IMR-90 (cell line): ENCODE data around the gene RIN1.

Experiments
- BHLHE40 ChIP-seq: fragments of 150-350 bp; IDR thresholded peaks from 2 replicates; pipeline ENCODE4 v1.6.1; 2016; ENCODE audit warnings: mild to moderate bottlenecking, low read depth, low read length
- MAFK ChIP-seq: IDR thresholded peaks from 2 replicates; pipeline ENCODE4 v1.6.1; 2012; ENCODE audit warnings: low read depth, low read length, improper control_type of control experiment
- MXI1 ChIP-seq: IDR thresholded peaks from 2 replicates; pipeline ENCODE4 v1.6.1; 2012; ENCODE audit warnings: low read depth, mild to moderate bottlenecking, low read length, moderate library complexity, borderline replicate concordance
- POLR2A ChIP-seq: IDR thresholded peaks from 2 replicates; pipeline ENCODE4 v1.6.1; 2012; ENCODE audit warnings: mild to moderate bottlenecking, low read depth, low read length
- RAD21 ChIP-seq: IDR thresholded peaks from 2 replicates; pipeline ENCODE4 v1.6.1; 2012; ENCODE audit warnings: low read length, improper control_type of control experiment
- TF ChIP-seq, protein P1 (sequence below): conservative IDR thresholded peaks from 2 replicates; pipeline ENCODE4 v1.5.1; 2012; ENCODE audit warnings: mild to moderate bottlenecking, low read depth, low read length, improper control_type of control experiment
- TF ChIP-seq, protein P2 (sequence below): fragments of 150-350 bp; IDR thresholded peaks from 2 replicates; pipeline ENCODE4 v1.6.1; 2017; ENCODE audit warnings: mild to moderate bottlenecking, antibody characterized with exemption, low read length, low read depth

DNA sequence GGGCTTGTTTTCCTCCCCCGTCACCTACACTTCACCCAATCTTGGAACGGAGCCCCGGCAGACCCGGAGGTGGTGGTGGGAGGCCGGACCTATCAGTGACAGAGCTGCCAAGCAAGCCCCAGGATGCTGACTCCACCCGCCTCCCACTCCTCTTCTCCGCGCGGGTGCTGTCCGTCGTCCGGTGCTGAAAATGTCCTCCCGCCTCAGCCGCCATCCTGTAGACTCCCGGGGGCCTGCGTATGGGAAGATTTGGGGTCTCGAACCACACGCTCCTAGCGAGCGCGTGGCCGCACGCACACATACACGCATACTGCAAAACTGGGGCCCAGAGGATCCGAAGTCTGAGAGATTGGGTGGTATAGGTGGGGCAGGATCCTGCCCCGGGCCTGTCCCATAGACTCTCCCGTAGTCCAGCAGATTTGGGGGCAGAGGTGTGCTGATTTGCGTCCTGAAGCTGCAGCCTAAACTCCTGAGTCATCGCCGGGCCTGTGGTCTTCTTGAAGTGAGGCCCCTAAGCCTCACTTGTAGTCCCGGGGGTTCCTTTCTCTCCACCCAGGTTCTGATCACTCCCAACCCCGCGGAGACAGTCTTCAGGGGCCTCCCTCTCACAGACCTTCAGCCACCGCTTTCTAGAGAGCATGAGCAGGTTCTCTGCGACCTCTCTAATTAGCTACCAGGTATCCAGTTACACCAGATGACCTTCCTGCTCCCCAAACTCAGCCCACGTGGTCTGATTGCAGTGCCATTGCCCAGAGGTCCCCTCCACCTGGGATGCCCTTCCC is 46.5 kb downstream of the RIN1 start:
- TF ChIP-seq, protein P1, sequence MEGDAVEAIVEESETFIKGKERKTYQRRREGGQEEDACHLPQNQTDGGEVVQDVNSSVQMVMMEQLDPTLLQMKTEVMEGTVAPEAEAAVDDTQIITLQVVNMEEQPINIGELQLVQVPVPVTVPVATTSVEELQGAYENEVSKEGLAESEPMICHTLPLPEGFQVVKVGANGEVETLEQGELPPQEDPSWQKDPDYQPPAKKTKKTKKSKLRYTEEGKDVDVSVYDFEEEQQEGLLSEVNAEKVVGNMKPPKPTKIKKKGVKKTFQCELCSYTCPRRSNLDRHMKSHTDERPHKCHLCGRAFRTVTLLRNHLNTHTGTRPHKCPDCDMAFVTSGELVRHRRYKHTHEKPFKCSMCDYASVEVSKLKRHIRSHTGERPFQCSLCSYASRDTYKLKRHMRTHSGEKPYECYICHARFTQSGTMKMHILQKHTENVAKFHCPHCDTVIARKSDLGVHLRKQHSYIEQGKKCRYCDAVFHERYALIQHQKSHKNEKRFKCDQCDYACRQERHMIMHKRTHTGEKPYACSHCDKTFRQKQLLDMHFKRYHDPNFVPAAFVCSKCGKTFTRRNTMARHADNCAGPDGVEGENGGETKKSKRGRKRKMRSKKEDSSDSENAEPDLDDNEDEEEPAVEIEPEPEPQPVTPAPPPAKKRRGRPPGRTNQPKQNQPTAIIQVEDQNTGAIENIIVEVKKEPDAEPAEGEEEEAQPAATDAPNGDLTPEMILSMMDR: no peak
- TF ChIP-seq MXI1 (peak; percentile 97), POLR2A (no peak), RAD21 (no peak), MAFK (peak; percentile 27; the same call in 1 of the 2 replicates), BHLHE40 (no peak)
- TF ChIP-seq, protein P2, sequence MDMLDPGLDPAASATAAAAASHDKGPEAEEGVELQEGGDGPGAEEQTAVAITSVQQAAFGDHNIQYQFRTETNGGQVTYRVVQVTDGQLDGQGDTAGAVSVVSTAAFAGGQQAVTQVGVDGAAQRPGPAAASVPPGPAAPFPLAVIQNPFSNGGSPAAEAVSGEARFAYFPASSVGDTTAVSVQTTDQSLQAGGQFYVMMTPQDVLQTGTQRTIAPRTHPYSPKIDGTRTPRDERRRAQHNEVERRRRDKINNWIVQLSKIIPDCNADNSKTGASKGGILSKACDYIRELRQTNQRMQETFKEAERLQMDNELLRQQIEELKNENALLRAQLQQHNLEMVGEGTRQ: no peak
